Body of pancreas (tissue), 4 donors: ENCODE data around the gene TSPAN4.
A peak's percentile ranks its signal among the peaks of the same experiment; 100 is the strongest.

Experiments used
- CTCF ChIP-seq, 7 experiments: fragments of 450-650 bp in 4 of 7; fragments of 200-600 bp in 3 of 7; sonication (generic) in 3 of 7; IDR thresholded peaks; one replicate each; pipeline ENCODE4 v1.5.1; 2016 to 2019; ENCODE audit warnings: antibody characterized with exemption in 7 of 7
- POLR2A ChIP-seq, 3 donors: fragments of 450-650 bp; IDR thresholded peaks; one replicate each; pipeline ENCODE4 v1.6.1; 2016; ENCODE audit warnings: antibody characterized with exemption in 3 of 3, mild to moderate bottlenecking in 2 of 3

GRCh38 chr11:818396-819128 is 24.1 kb upstream of the TSPAN4 start, which contains the start of gene PNPLA2:
- TF ChIP-seq CTCF (IDR thresholded peaks at IDR 0.05) (no peak), POLR2A (IDR thresholded peaks at IDR 0.05) (peak; percentile 72 to 87 (median 72))
